Measurements from ENCODE around the gene RGR. TPM values are rescaled to one million over a fixed set of nuclear protein-coding genes. Genes with fewer than 3 reads are reported as not detected.

The RGR gene
- total and polyA plus RNA-seq, 12 donors: 0.17 TPM; not detected in 11

GRCh38 chr10:84257343-84258020, 12.6 kb downstream of the RGR start:
- H3K9me3 ChIP-seq (replicated peaks in 1 of 3): no peaks in the 10 kb centered on the region
- 73 to 76% (median 74%) methylated on average over 12 to 15 of the region's 15 CpGs for WGBS, 4 donors
- H3K4me3 ChIP-seq: no peak overlapping the region
- intact Hi-C loops (cut with DNase I): no loop called here
- H3K27ac ChIP-seq: no peak overlapping the region
- no peak for TF ChIP-seq CTCF (IDR thresholded peaks at IDR 0.05)
- TF ChIP-seq POLR2A (IDR thresholded peaks at IDR 0.05): no peak
- no peak for DNase-seq
- no peaks in the 10 kb centered on the region for H3K36me3 ChIP-seq (replicated peaks in 1 of 2)
- no peaks in the 10 kb centered on the region for H3K27me3 ChIP-seq
- no peaks in the 10 kb centered on the region for H3K4me1 ChIP-seq (replicated peaks in 1 of 2)

DNA sequence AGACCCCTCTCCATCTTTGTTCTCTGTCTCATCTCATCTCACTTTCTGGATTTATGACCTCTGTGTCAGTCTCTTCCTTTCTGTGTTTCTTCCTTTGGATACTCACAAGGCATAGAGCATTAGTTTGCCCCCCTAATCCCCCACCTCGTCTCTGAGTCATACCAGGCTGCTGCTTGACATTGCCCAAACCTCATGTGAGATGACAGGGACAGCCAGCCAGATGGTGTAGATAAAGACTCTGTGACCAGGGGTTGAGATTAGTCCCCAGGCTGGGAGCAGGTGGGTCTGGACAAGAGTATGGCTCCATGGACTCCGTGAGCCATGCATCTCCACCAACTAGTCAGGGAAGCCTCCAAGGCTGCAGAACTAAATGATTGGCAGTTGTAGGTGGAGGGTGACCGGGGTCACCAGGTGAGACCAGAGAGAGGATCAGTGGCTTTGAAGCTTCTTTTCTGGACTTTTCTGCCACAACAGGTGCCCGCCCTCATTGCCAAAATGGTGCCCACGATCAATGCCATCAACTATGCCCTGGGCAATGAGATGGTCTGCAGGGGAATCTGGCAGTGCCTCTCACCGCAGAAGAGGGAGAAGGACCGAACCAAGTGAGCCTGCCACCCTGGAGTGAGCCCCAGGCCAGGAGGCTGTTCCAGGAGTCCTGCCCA, 13.3 kb downstream of the RGR start:
- H3K27me3 ChIP-seq: no peaks in the 10 kb centered on the region
- TF ChIP-seq POLR2A (IDR thresholded peaks at IDR 0.05) (no peak), CTCF (IDR thresholded peaks at IDR 0.05) (no peak)
- no peaks in the 10 kb centered on the region for H3K36me3 ChIP-seq (replicated peaks in 1 of 2)
- DNase-seq: no peak
- no peak overlapping the region for H3K27ac ChIP-seq
- no peak overlapping the region for H3K4me3 ChIP-seq
- 74 to 86% (median 80%) methylated on average over 6 to 7 of the region's 7 CpGs for WGBS, 4 donors
- H3K9me3 ChIP-seq (replicated peaks in 1 of 3): no peaks in the 10 kb centered on the region
- intact Hi-C loops (cut with DNase I): no loop called here
- H3K4me1 ChIP-seq (replicated peaks in 1 of 2): no peaks in the 10 kb centered on the region

DNA sequence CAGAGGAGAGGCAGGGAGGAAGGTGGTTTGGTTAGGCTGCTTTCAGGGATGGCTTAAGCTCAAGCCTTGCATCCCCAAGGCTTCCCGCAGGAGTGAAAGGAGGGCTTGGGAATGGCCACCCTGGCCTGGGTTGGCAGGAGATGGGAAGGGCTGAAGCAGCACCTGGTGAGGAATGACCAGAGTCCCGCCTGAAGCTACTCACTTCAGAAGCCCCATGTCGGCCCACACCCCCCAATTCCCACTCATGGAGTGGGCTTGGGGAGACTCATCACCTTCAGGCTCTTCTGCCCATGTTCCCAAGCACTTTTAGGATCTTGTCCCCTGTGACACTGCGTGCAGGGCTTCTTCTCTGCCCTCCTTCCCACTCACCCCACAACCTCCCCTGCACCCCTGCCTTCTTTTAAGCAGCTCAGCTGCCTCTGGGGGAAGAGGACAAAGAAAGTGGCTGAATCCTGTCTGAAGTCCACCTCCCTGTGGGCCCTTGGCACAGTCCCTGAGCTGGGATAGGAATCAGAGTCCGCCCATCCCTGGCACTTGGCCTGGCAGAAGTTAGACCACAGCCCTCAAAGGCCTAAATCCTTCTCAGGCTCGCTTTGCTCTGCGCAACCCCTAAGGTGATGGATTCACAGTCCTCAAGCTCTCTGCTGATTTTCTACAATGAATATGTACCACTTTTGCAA, 16.5 kb downstream of the RGR start:
- no peaks in the 10 kb centered on the region for H3K27me3 ChIP-seq
- no peaks in the 10 kb centered on the region for H3K36me3 ChIP-seq (replicated peaks in 1 of 2)
- TF ChIP-seq CTCF (IDR thresholded peaks at IDR 0.05) (no peak), POLR2A (IDR thresholded peaks at IDR 0.05) (no peak)
- no peaks in the 10 kb centered on the region for H3K9me3 ChIP-seq (replicated peaks in 1 of 3)
- H3K4me3 ChIP-seq: no peak overlapping the region
- 75 to 90% (median 83%) methylated on average over 5 to 7 of the region's 7 CpGs for WGBS, 4 donors
- intact Hi-C loops (cut with DNase I): loop anchor here in 1 of 2 donors (10.0 kb wide), 1 partner anchor 113 kb away; no protein-coding TSS in a partner anchor
- no peak overlapping the region for H3K27ac ChIP-seq
- DNase-seq: no peak
- no peaks in the 10 kb centered on the region for H3K4me1 ChIP-seq (replicated peaks in 1 of 2)

GRCh38 chr10:84262190-84262956, 17.5 kb downstream of the RGR start:
- Histone ChIP-seq H3K27ac (no peak overlapping the region), H3K27me3 (no peaks in the 10 kb centered on the region), H3K36me3 (replicated peaks in 1 of 2) (no peaks in the 10 kb centered on the region), H3K4me1 (replicated peaks in 1 of 2) (no peaks in the 10 kb centered on the region), H3K9me3 (replicated peaks in 1 of 3) (no peaks in the 10 kb centered on the region), H3K4me3 (no peak overlapping the region)
- DNase-seq: no peak
- 66 to 80% (median 77%) methylated on average over 11 to 13 of the region's 13 CpGs for WGBS, 4 donors
- intact Hi-C loops (cut with DNase I): loop anchor here in 1 of 2 donors (10.0 kb wide), 1 partner anchor 112 kb away; no protein-coding TSS in a partner anchor
- TF ChIP-seq CTCF (IDR thresholded peaks at IDR 0.05) (no peak), POLR2A (IDR thresholded peaks at IDR 0.05) (no peak)
